Measurements from ENCODE around the gene NOTCH1. TPM values are rescaled to one million over a fixed set of nuclear protein-coding genes. Genes with fewer than 3 reads are reported as not detected.

Gene NOTCH1
- total and polyA plus RNA-seq, 8 donors = 1.4 to 338 (median 19.1) TPM

DNA sequence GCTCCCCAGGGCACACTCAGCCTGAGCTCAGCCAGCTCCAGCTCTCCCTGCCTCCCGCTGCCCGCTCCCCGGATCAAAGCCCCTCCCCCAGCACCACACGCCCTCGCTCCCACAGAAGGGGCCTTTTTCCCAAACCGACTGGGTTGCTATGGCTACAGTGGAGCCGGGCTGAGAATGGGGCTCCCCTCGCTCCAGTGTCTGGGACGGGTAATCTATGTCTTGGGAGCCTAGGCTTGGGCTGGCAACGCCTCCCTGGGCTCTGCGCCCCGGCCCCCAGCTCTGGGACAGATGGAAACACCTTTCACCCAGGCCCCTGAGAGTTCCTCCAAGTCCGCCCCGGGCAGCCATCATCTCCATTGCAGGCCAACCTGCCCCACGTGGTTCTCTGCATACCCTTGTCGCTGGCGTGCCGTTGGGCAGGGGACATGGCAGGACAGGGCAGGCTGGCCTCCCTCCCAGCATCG, 29.6 kb downstream of the NOTCH1 start:
- TF ChIP-seq POLR2A (IDR thresholded peaks at IDR 0.05) (no peak), POLR2AphosphoS5 (IDR thresholded peaks at IDR 0.05) (no peak), EP300 (IDR thresholded peaks at IDR 0.05) (no peak)
- TF ChIP-seq, protein P1, sequence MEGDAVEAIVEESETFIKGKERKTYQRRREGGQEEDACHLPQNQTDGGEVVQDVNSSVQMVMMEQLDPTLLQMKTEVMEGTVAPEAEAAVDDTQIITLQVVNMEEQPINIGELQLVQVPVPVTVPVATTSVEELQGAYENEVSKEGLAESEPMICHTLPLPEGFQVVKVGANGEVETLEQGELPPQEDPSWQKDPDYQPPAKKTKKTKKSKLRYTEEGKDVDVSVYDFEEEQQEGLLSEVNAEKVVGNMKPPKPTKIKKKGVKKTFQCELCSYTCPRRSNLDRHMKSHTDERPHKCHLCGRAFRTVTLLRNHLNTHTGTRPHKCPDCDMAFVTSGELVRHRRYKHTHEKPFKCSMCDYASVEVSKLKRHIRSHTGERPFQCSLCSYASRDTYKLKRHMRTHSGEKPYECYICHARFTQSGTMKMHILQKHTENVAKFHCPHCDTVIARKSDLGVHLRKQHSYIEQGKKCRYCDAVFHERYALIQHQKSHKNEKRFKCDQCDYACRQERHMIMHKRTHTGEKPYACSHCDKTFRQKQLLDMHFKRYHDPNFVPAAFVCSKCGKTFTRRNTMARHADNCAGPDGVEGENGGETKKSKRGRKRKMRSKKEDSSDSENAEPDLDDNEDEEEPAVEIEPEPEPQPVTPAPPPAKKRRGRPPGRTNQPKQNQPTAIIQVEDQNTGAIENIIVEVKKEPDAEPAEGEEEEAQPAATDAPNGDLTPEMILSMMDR (IDR thresholded peaks at IDR 0.05) = no peak
- intact Hi-C loops (cut with DNase I; ENCODE audit: low total_unique reads) = no loop called here
- Histone ChIP-seq H3K9me3 (no peaks in the 10 kb centered on the region), H3K27me3 (no peaks in the 10 kb centered on the region), H3K36me3 (peaks cover 60 to 100% (median 96%) of the 10 kb centered on the region in 4 donors), H3K27ac (no peak overlapping the region), H3K4me1 (peaks cover 0 to 24% (median 5%) of the 10 kb centered on the region in 4 donors), H3K4me3 (no peak overlapping the region)
- peak in 1 of 2 donors; percentile 63 for DNase-seq
- WGBS, 5 donors = 79 to 93% (median 82%) methylated on average over 14 to 19 of the region's 19 CpGs

DNA sequence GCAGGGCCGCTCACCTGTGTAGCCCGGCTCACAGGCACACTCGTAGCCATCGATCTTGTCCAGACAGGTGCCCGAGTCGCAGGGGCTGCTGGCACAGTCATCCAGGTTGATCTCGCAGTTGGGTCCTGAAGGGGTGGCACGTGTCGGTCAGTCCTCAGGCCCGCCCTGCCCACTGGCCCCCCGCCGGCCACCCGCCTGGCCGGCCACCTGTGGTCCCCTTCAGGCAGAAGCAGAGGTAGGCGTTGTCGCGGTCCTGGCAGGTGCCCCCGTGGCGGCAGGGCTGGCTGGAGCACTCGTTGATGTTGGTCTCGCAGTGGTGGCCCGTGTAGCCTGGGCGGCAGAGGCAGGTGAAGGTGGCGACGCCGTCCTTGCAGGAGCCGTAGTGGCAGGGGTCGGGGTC, 30.6 kb downstream of the NOTCH1 start:
- 93 to 98% (median 94%) methylated on average over 20 to 28 of the region's 28 CpGs for WGBS, 5 donors
- intact Hi-C loops (cut with DNase I; ENCODE audit: low total_unique reads) = no loop called here
- Histone ChIP-seq H3K9me3 (no peaks in the 10 kb centered on the region), H3K36me3 (peaks cover 63 to 100% (median 98%) of the 10 kb centered on the region in 4 donors), H3K27ac (no peak overlapping the region), H3K27me3 (no peaks in the 10 kb centered on the region), H3K4me3 (no peak overlapping the region), H3K4me1 (peaks cover 0 to 17% (median 3%) of the 10 kb centered on the region in 4 donors)
- TF ChIP-seq POLR2A (IDR thresholded peaks at IDR 0.05) = no peak
- no peak for TF ChIP-seq EP300 (IDR thresholded peaks at IDR 0.05)
- DNase-seq = no peak

DNA sequence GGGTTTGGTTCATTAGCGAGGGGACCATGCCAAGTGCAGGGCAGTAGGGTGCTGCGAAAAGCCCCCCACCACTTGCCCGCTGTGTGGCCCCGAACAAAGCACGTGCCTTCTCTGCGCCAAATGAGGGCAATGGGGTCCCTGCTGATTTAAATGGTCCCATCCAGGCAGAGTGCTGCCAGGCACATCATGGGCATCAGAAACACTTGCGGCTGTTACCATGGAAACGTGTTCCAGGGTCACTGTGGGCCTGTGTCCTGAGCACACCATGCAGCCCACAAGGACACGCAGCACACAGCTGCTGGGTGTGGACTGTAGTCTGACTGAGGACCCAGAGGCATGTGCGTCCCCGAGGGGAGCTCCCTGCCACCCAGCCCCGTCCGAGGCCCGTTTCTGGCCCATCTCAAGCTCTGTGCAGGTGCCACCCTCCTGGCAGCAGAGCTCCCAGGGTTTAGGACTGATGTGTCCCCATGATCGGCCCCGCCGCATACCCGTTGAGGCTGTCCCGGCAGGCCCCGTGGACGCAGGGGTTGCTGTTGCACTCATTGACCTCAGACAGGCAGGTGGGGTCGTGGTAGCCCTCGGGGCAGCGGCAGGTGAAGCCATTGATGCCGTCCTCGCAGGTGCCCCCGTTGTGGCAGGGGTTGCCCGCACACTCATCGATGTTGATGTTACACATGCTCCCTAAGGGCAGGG, 31.7 kb downstream of the NOTCH1 start:
- Histone ChIP-seq H3K4me3 (no peak overlapping the region), H3K27ac (no peak overlapping the region), H3K27me3 (no peaks in the 10 kb centered on the region), H3K36me3 (peaks cover 74 to 100% (median 100%) of the 10 kb centered on the region in 4 donors), H3K4me1 (peaks cover 0 to 6% (median 0%) of the 10 kb centered on the region in 4 donors), H3K9me3 (no peaks in the 10 kb centered on the region)
- intact Hi-C loops (cut with DNase I; ENCODE audit: low total_unique reads) = no loop called here
- DNase-seq = no peak
- WGBS, 5 donors = 82 to 95% (median 91%) methylated on average over 24 to 29 of the region's 29 CpGs
- no peak for TF ChIP-seq POLR2AphosphoS5 (IDR thresholded peaks at IDR 0.05)

DNA sequence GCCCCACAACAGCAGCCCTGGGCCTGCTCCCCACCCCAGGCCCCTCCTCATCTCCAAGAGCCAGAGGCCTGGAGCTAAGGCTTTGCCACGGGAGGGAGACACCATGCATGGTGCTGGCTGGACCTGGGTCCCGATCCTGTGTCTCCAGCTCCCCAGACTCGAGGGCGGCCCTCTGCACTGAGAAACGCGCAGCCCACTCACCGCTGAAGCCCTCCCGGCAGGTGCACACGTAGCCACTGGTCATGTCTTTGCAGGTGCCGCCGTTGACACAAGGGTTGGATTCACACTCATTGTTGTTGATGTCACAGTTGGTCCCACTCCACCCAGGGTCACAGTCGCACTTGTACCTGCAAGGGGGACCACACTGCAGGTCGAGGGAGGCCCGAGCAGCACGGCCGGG, 32.7 kb downstream of the NOTCH1 start:
- no peak for TF ChIP-seq EP300 (IDR thresholded peaks at IDR 0.05)
- no peak for TF ChIP-seq POLR2AphosphoS5 (IDR thresholded peaks at IDR 0.05)
- TF ChIP-seq, protein P1 (IDR thresholded peaks at IDR 0.05) = no peak
- no peak for TF ChIP-seq POLR2A (IDR thresholded peaks at IDR 0.05)
- 94 to 97% (median 95%) methylated on average over 5 to 16 of the region's 16 CpGs for WGBS, 5 donors
- Histone ChIP-seq H3K27ac (peak overlapping the region in 3 of 5 donors; percentile 68 to 73 (median 70)), H3K36me3 (peaks cover 74 to 100% (median 100%) of the 10 kb centered on the region in 4 donors), H3K27me3 (no peaks in the 10 kb centered on the region), H3K9me3 (no peaks in the 10 kb centered on the region), H3K4me1 (peaks cover 0 to 6% (median 0%) of the 10 kb centered on the region in 4 donors), H3K4me3 (no peak overlapping the region)
- DNase-seq = no peak
- intact Hi-C loops (cut with DNase I; ENCODE audit: low total_unique reads) = no loop called here

DNA sequence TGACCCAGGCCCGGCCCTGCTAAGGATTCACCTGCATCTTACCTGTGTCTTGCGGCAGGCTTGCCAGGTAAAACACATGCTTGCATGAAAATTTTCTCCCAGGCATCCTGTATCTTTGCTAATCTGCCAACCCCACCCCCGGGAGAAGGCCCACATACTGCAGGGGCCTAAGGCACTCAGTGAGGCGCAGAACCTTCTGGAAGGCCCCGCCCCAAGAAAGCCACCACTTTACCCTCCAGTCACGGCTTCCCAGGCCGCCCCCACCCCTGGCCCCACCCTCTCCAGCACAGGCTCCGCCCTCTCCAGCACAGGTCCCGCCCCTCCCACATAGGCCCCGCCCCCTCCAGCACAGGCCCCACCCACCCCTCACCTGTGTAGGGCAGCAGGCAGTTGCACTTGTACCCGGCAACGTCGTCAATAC, 33.2 kb downstream of the NOTCH1 start:
- WGBS, 5 donors = 77 to 92% (median 84%) methylated on average over 2 to 13 of the region's 13 CpGs
- Histone ChIP-seq H3K4me3 (no peak overlapping the region), H3K27ac (peak overlapping the region; percentile 23 to 73 (median 68)), H3K4me1 (peaks cover 0 to 6% (median 0%) of the 10 kb centered on the region in 4 donors), H3K27me3 (no peaks in the 10 kb centered on the region), H3K36me3 (peaks cover 74 to 100% (median 100%) of the 10 kb centered on the region in 4 donors), H3K9me3 (no peaks in the 10 kb centered on the region)
- no peak for TF ChIP-seq POLR2AphosphoS5 (IDR thresholded peaks at IDR 0.05)
- no peak for TF ChIP-seq POLR2A (IDR thresholded peaks at IDR 0.05)
- TF ChIP-seq, protein P1 (IDR thresholded peaks at IDR 0.05) = no peak
- no peak for TF ChIP-seq EP300 (IDR thresholded peaks at IDR 0.05)
- no peak for DNase-seq
- intact Hi-C loops (cut with DNase I; ENCODE audit: low total_unique reads) = no loop called here
